Measurements from ENCODE around the gene SNAP47.

DNA sequence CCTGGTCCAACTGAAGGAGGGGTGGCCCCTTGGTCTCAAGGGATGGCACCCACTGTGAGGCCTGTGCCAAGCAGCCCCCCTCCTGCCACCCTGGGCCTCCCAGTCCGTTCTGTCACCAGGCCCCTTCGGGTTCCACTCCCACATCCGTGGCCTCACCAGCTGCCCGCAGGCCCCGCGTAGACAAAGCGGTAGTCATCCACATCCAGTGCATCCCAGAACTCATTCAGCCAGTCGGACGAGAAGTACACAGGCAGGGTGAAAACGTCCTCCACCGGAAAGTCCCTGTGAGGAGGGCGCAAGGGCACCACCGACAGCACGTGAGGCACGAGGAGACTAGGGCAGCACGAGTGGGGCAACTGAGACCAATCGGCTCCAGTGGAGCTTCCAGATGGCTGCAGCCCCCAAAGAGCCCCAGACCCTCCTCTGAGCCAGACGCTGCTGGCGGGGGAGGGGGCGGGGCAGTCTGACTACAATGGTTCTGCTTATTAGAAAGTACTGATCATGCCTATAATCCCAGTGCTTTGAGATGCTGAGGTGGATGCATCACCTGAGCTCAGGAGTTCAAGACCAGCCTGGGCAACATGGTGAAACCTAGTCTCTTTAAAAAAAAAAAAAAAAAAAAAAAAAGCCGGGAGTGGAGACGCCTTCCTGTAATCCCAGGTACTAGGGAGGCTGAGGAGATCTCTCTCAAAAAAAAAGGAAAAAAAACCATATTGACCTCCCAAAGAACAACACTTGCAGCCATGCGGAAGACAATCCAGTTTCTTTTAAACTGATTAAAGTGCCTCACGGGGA lies 1.3 kb upstream of the SNAP47 start:
- TF ChIP-seq, protein P1, sequence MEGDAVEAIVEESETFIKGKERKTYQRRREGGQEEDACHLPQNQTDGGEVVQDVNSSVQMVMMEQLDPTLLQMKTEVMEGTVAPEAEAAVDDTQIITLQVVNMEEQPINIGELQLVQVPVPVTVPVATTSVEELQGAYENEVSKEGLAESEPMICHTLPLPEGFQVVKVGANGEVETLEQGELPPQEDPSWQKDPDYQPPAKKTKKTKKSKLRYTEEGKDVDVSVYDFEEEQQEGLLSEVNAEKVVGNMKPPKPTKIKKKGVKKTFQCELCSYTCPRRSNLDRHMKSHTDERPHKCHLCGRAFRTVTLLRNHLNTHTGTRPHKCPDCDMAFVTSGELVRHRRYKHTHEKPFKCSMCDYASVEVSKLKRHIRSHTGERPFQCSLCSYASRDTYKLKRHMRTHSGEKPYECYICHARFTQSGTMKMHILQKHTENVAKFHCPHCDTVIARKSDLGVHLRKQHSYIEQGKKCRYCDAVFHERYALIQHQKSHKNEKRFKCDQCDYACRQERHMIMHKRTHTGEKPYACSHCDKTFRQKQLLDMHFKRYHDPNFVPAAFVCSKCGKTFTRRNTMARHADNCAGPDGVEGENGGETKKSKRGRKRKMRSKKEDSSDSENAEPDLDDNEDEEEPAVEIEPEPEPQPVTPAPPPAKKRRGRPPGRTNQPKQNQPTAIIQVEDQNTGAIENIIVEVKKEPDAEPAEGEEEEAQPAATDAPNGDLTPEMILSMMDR (IDR thresholded peaks at IDR 0.05): no peak
- no peak for TF ChIP-seq POLR2A (IDR thresholded peaks at IDR 0.05)
